ENCODE measurements around the gene SFMBT1.

Gene SFMBT1

GRCh38 chr3:52925405-52926313, 120.2 kb downstream of the SFMBT1 start:
- no peak for DNase-seq (ENCODE audit: low read depth in 2 of 2)

GRCh38 chr3:52923963-52924362, 121.9 kb downstream of the SFMBT1 start:
- DNase-seq (ENCODE audit: low read depth in 2 of 2): no peak

DNA sequence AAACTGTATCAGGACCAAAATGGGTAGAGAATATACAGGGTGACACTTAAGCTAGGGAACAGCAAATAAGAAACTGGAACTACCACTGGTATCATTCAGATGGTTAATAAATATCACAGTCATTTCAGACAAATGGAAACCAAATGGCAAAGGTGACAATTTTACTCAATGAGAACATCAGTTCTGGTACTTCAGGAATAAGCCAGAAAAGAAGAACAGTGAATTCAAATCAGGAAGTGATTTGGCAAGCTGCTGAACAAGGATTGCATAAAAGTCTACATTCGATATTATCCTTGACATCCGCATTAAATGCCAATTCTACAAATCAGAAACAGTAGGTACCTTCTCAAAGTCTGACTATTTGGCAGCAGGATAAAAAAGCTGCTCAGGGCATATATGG, 125.0 kb downstream of the SFMBT1 start:
- no peak for DNase-seq (ENCODE audit: low read depth in 2 of 2)

DNA sequence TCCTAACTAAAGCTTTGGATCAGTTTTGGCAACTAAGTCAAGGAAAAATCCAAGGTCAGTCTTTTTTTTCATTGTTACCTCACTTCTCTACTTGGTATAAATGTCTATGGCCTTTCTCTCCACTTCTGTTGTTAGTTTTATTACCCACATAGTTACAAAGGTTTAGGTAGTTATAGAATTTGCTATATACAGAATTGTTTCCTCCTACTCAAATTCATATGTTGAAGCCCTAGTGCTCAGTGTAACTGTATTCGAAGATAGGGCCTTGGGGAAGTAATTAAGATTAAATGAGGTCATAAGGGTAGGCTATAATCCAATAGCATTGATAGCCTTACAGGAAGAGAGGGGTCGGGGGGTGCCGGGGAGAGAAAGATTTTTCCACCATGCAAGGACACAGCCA, 128.8 kb downstream of the SFMBT1 start:
- no peak for DNase-seq (ENCODE audit: low read depth in 2 of 2)

GRCh38 chr3:52915294-52915693, 130.6 kb downstream of the SFMBT1 start:
- DNase-seq (ENCODE audit: low read depth in 2 of 2): no peak

- no peak for DNase-seq (ENCODE audit: low read depth in 2 of 2)
These were observed 132.8 kb downstream of the SFMBT1 start for GRCh38 chr3:52912885-52913731.

DNA sequence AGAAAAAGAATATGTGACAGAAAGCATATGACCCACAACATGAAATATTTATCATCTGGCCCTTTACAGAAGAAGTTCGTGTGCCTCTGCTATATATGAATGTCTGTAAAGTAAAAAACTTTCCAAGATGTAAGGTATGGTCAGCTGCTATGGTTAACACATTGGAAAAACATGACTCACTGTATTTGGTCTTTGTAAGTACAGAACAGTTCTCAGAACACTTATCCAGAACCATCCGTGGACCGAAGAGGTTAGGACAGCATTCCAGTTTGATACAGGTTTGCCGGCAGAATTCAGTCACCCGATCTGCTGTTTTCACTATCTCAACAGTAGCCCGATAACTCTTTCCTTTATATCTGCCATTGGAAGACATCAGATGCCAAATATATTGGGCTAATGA, 135.1 kb downstream of the SFMBT1 start:
- DNase-seq (ENCODE audit: low read depth in 2 of 2): no peak

DNA sequence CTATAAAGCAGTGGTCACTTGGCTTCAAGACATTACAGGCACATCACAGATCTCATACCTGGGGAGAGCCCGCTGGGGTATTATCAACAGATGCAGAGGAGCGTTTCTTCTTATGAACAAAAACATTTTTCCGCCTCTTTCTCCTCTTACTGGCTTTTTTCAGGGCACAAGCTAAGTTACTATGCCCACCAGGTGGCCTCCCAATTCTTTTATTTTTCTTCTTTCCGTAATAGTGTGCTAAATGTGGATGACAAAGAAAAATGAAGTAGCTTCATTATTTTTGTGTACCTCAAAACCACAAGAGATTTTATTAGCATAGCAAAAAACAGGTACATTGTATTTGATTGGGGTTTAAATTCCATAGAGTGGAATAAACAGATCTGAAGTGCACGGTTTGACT, 138.4 kb downstream of the SFMBT1 start:
- DNase-seq (ENCODE audit: low read depth in 2 of 2): no peak

DNA sequence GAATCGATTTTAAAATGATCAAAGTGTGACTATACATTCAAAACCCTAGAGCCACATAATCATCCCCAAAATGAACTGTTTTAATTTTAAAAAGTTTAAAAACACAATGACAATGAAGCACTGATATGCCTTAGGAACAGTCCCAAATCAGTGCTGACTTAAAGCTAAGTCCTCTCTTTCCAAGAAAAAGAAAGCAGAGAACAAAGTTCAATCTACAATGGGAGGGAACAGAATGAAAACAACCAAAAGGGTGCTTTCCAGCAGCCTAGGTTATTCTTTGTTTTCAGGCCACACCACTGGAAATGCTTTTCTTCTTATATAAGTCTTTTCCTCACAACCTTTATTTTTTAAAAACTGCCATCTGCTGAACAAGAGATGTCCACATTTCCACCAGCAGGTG, 141.3 kb downstream of the SFMBT1 start:
- no peak for DNase-seq (ENCODE audit: low read depth in 2 of 2)

GRCh38 chr3:52904000-52904399, 141.9 kb downstream of the SFMBT1 start:
- no peak for DNase-seq (ENCODE audit: low read depth in 2 of 2)

GRCh38 chr3:52897130-52898122, 148.4 kb downstream of the SFMBT1 start, which contains the start of gene STIMATE:
TSS of gene STIMATE (minus strand) at chr3:52897548. CDS start at chr3:52897450, 98 bp downstream.
- peak; percentile 61 to 84 for DNase-seq (ENCODE audit: low read depth in 2 of 2)

GRCh38 chr3:52896613-52897012, 149.3 kb downstream of the SFMBT1 start:
- DNase-seq (ENCODE audit: low read depth in 2 of 2): no peak

- DNase-seq (ENCODE audit: low read depth in 2 of 2): no peak
These were observed 149.7 kb downstream of the SFMBT1 start for GRCh38 chr3:52896151-52896550.

GRCh38 chr3:52895418-52895817, 150.5 kb downstream of the SFMBT1 start:
- no peak for DNase-seq (ENCODE audit: low read depth in 2 of 2)

DNA sequence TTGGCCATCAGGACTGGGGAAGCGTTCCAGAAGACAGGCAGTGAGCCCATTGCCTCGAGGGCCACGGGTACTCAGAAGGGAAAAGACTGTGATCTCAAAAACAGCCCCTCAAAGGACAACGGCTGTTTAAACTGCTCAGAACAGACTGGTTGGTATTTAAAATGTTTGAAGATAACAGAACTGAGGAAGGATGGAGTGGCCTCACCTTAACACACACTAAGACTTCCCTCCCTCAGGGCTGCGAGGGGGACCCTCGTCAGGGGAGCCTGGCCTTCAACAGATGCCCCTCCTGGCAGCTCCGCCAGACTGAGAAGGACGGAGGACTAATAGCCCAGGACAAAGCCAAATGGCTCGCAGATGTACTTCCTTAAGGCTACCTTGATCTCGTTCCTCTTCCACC, 151.1 kb downstream of the SFMBT1 start:
- no peak for DNase-seq (ENCODE audit: low read depth in 2 of 2)

DNA sequence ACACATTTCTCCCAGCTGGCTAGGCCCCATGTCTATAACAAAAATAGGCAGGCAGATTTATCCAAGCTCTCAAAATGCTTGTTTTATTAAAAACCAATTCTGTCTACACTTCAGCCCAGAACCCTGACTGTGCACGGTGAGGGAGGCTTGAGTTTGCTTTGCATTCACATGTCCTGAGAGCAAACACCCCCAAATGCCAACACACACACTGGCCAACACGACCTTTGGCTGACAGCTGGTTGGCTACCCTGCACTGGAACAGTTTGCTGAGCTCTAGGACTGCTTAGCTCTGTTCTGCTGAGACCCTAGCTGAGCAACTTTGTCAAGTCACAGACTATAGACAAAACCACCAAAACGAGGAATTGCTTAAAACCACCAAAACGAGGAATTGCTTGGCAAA, 152.2 kb downstream of the SFMBT1 start:
- DNase-seq (ENCODE audit: low read depth in 2 of 2): no peak

GRCh38 chr3:52892625-52893311, 153.1 kb downstream of the SFMBT1 start:
- no peak for DNase-seq (ENCODE audit: low read depth in 2 of 2)

GRCh38 chr3:52892290-52892624, 153.6 kb downstream of the SFMBT1 start:
- DNase-seq (ENCODE audit: low read depth in 2 of 2): no peak

- no peak for DNase-seq (ENCODE audit: low read depth in 2 of 2)
These were observed 154.2 kb downstream of the SFMBT1 start for GRCh38 chr3:52891615-52892081.

DNA sequence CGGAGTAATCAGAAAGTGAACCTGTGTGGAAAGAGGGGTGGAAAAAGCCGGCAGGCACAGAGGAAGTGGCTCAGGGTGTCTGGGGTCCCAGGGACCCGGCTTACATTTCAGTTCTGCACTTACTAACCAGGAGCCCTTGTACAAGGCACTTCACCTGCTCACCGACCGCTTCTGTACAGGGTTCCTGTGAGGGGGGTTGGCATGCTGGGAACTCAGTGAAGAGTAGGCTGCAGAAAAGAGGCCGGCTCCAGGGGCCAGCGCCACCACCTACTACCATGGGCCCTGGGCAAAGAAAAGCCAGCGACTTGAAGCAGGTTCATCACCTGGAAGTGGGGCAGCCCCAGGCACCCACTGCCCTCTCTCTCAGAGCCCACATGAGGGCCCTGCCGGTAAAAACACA, 154.7 kb downstream of the SFMBT1 start:
- DNase-seq (ENCODE audit: low read depth in 2 of 2): peak in 1 of 2 donors; percentile 15

DNA sequence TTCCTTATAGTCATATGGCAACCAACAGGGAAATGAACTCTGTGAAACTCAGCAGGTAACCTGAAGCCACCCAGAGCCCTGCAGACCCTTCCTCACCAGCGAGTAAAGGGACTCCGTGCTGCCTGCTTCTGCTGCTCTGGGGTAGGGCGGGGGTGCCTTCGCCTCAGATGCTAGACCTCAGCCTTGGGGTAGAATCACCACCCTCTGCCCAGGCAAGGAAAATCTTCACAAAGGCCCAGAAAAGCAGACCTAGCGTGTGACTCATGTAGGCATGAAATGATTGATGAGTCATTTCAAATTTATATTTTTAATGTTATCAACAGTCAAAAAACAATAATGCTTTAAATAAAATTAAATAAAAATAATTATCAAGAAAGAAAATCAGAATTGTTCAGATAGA, 155.1 kb downstream of the SFMBT1 start:
- peak in 1 of 2 donors; percentile 25 for DNase-seq (ENCODE audit: low read depth in 2 of 2)

Measured in stimulated activated CD8-positive, alpha-beta memory T cell treated with anti-CD3 and anti-CD28 coated beads, Interleukin-7, amount 100 ng/mL, for 4 hours (primary cell).